ENCODE measurements around the gene ATP9B.

The ATP9B gene

DNA sequence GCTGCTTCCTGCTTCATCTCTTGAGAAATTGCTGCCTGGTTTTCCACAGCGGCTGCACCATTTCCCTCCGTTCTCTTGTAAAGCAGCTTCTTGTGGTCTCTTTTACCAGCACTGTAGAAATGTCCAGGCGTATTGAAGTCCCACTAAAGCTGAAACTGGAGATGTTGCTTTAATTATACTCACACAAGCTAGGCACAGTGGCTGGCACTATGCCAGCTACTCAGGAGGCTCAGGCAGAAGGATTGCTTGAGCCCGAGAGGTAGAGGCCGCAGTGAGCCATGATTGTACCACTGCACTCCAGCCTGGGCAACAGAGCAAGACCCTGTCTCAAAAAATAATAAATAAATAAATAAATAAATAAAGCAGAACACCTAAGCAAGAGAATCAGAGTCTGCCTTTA is 19.2 kb upstream of the ATP9B start:
- H3K4me3 ChIP-seq (ENCODE audit: low read length): no peak overlapping the region
- no peaks in the 10 kb centered on the region for H3K4me1 ChIP-seq (ENCODE audit: control insufficient read depth, insufficient read depth, low read length)
- peaks cover 19% of the 10 kb centered on the region for H3K27me3 ChIP-seq (replicated peaks; ENCODE audit: control insufficient read depth, insufficient read depth, low read length)
- no peak for DNase-seq (ENCODE audit: low read depth)
- no peaks in the 10 kb centered on the region for H3K36me3 ChIP-seq (ENCODE audit: control insufficient read depth, insufficient read depth, low read length, severe bottlenecking)
- no peaks in the 10 kb centered on the region for H3K9me3 ChIP-seq (ENCODE audit: control insufficient read depth, low read length)
- H3K9ac ChIP-seq (ENCODE audit: low read length): no peak overlapping the region

DNA sequence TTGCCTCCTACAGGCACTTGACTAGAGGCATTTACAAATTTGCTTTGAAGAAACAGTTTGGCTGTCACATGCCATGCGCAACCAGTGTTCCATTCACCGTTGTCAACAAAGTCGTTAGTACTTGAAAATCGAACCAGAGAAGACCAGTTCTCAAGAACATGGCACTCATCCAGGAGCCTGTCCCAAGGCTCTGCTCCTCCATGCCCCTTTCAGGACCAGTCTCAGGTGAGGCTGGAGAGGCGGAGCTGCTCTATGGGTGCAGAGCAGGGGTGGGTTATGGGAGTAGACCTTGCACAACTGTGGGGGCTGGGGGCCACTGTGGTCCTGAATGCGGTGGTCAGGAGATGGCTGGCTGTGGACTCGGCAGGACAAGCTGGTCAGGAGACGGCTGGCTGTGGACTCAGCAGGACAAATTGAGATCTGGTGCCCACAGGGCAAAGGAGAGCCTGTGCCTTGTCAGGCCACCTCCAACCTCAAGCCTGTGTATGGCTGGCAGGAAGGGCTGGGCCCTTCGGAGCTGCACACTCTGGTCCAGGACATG is 12.3 kb upstream of the ATP9B start:
- no peak overlapping the region for H3K4me3 ChIP-seq (ENCODE audit: low read length)
- no peak overlapping the region for H3K9ac ChIP-seq (ENCODE audit: low read length)
- H3K36me3 ChIP-seq (ENCODE audit: control insufficient read depth, insufficient read depth, low read length, severe bottlenecking): no peaks in the 10 kb centered on the region
- peaks cover 16% of the 10 kb centered on the region for H3K27me3 ChIP-seq (replicated peaks; ENCODE audit: control insufficient read depth, insufficient read depth, low read length)
- H3K4me1 ChIP-seq (ENCODE audit: control insufficient read depth, insufficient read depth, low read length): no peaks in the 10 kb centered on the region
- peaks cover 10% of the 10 kb centered on the region for H3K9me3 ChIP-seq (ENCODE audit: control insufficient read depth, low read length)
- DNase-seq (ENCODE audit: low read depth): no peak

DNA sequence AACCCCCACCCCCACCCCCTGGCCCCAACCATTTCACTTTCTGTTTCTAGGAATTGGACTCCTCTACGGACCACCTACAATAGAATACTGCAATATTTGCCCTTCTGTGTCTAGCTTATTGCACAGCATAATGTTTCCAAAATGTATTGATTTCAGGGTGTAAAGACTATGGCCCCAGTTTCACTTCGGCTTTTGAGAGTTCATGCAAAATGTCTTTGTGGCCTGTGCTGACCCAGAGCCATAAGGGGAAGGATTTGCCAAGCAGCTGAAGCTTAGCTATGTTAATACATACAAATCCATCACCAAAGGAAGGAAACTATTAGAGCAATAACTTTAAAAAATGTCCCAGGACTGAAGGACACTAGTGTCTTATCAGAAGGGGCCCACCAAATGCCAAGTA is 11.2 kb upstream of the ATP9B start:
- DNase-seq (ENCODE audit: low read depth): no peak
- H3K36me3 ChIP-seq (ENCODE audit: control insufficient read depth, insufficient read depth, low read length, severe bottlenecking): no peaks in the 10 kb centered on the region
- peaks cover 10% of the 10 kb centered on the region for H3K9me3 ChIP-seq (ENCODE audit: control insufficient read depth, low read length)
- peaks cover 16% of the 10 kb centered on the region for H3K27me3 ChIP-seq (replicated peaks; ENCODE audit: control insufficient read depth, insufficient read depth, low read length)
- H3K4me3 ChIP-seq (ENCODE audit: low read length): no peak overlapping the region
- no peak overlapping the region for H3K9ac ChIP-seq (ENCODE audit: low read length)
- H3K4me1 ChIP-seq (ENCODE audit: control insufficient read depth, insufficient read depth, low read length): no peaks in the 10 kb centered on the region

GRCh38 chr18:79062806-79063205 is 6.4 kb upstream of the ATP9B start:
- Histone ChIP-seq H3K4me3 (ENCODE audit: low read length) (no peak overlapping the region), H3K9ac (ENCODE audit: low read length) (no peak overlapping the region), H3K4me1 (ENCODE audit: control insufficient read depth, insufficient read depth, low read length) (no peaks in the 10 kb centered on the region), H3K9me3 (ENCODE audit: control insufficient read depth, low read length) (no peaks in the 10 kb centered on the region), H3K27me3 (replicated peaks; ENCODE audit: control insufficient read depth, insufficient read depth, low read length) (peaks cover 3% of the 10 kb centered on the region), H3K36me3 (ENCODE audit: control insufficient read depth, insufficient read depth, low read length, severe bottlenecking) (no peaks in the 10 kb centered on the region)
- no peak for DNase-seq (ENCODE audit: low read depth)

DNA sequence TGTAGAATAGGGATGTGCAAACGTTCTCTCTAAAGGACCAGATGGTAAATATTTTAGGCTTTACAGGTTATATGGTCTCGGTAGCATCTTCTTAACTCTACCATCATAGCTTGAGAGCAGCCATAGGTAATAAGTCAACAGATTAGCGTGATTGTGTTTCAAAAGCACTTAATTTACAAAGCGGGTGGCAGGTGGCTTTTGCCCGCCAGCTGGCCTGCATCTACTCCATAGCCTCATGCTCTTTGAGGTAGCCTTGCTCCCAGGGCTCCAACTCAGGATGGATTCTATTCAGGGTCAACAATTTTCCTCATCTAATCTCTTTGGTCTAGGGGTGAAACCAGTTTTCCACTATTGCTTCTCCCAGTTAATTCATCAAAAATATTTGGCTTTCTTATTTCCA is 5.0 kb upstream of the ATP9B start:
- Histone ChIP-seq H3K4me3 (ENCODE audit: low read length) (no peak overlapping the region), H3K4me1 (ENCODE audit: control insufficient read depth, insufficient read depth, low read length) (peaks cover 6% of the 10 kb centered on the region), H3K9me3 (ENCODE audit: control insufficient read depth, low read length) (no peaks in the 10 kb centered on the region), H3K27me3 (replicated peaks; ENCODE audit: control insufficient read depth, insufficient read depth, low read length) (no peaks in the 10 kb centered on the region), H3K36me3 (ENCODE audit: control insufficient read depth, insufficient read depth, low read length, severe bottlenecking) (no peaks in the 10 kb centered on the region), H3K9ac (ENCODE audit: low read length) (no peak overlapping the region)
- DNase-seq (ENCODE audit: low read depth): no peak

DNA sequence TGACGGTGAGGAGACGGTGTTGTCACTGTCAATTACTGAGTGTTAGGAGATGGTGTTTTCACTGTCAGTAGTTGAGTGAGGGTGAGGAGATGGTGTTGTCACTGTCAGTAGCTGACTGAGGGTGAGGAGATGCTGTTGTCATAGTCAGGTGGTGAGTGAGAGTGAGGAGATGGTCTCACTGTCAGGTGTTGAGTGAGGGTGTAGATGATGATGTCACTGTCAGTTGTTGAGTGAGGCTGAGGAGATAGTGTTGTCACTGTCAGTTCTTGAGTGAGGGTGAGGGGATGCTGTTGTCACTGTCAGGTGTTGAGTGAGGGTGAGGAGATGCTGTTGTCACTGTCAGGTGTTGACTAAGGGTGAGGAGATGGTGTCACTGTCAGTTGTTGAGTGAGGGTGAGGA is 3.4 kb upstream of the ATP9B start:
- peaks cover 14% of the 10 kb centered on the region for H3K4me1 ChIP-seq (ENCODE audit: control insufficient read depth, insufficient read depth, low read length)
- DNase-seq (ENCODE audit: low read depth): no peak
- H3K36me3 ChIP-seq (ENCODE audit: control insufficient read depth, insufficient read depth, low read length, severe bottlenecking): no peaks in the 10 kb centered on the region
- no peak overlapping the region for H3K4me3 ChIP-seq (ENCODE audit: low read length)
- no peak overlapping the region for H3K9ac ChIP-seq (ENCODE audit: low read length)
- H3K27me3 ChIP-seq (replicated peaks; ENCODE audit: control insufficient read depth, insufficient read depth, low read length): no peaks in the 10 kb centered on the region
- H3K9me3 ChIP-seq (ENCODE audit: control insufficient read depth, low read length): no peaks in the 10 kb centered on the region

GRCh38 chr18:79067611-79068010 is 1.6 kb upstream of the ATP9B start:
- Histone ChIP-seq H3K9ac (ENCODE audit: low read length) (no peak overlapping the region), H3K9me3 (ENCODE audit: control insufficient read depth, low read length) (no peaks in the 10 kb centered on the region), H3K27me3 (replicated peaks; ENCODE audit: control insufficient read depth, insufficient read depth, low read length) (no peaks in the 10 kb centered on the region)

DNA sequence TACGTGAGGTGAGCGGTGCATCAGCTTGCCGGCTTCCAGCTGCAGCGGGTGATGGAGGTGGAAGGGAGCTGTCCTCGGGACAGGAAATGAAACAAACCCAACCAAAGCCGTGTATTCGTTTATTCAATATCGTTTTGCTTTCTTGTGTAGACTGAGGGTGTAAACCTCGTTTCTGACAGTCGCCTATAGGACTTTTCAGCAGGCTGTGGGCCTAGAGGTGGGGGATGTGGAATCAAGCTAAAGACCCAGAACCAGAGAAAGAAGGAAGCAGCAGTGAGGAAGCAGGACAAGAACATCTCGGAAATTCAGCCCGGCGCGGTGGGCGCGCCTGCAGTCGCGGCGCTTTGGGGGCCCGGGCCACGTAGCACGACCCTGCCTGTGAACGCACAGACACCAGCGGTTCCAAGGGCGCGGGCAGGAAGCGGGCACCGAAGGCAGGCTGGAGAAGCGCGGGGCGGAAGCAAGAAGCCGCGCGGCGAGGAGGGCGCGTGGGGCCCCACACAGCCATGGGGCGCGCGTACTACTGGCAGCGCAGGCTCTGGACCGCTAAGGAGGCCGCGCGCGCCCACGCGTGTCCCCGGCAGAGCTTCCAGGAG is 755 bp upstream of the ATP9B start:
- Histone ChIP-seq H3K9me3 (ENCODE audit: control insufficient read depth, low read length) (no peaks in the 10 kb centered on the region), H3K36me3 (ENCODE audit: control insufficient read depth, insufficient read depth, low read length, severe bottlenecking) (no peaks in the 10 kb centered on the region), H3K4me1 (ENCODE audit: control insufficient read depth, insufficient read depth, low read length) (peaks cover 23% of the 10 kb centered on the region), H3K9ac (ENCODE audit: low read length) (peak overlapping the region; percentile 90), H3K4me3 (ENCODE audit: low read length) (peak overlapping the region; percentile 84), H3K27me3 (replicated peaks; ENCODE audit: control insufficient read depth, insufficient read depth, low read length) (no peaks in the 10 kb centered on the region)
- peak; percentile 24 for DNase-seq (ENCODE audit: low read depth)

More at GRCh38 chr18:79067611-79068010, 1.6 kb upstream of the ATP9B start:
- no peak for DNase-seq (ENCODE audit: low read depth)
- no peak overlapping the region for H3K4me3 ChIP-seq (ENCODE audit: low read length)
- H3K36me3 ChIP-seq (ENCODE audit: control insufficient read depth, insufficient read depth, low read length, severe bottlenecking): no peaks in the 10 kb centered on the region
- peaks cover 23% of the 10 kb centered on the region for H3K4me1 ChIP-seq (ENCODE audit: control insufficient read depth, insufficient read depth, low read length)

- peak; percentile 75 for DNase-seq (ENCODE audit: low read depth)
Measured at GRCh38 chr18:79069717-79070151, 540 bp downstream of the ATP9B start.

DNA sequence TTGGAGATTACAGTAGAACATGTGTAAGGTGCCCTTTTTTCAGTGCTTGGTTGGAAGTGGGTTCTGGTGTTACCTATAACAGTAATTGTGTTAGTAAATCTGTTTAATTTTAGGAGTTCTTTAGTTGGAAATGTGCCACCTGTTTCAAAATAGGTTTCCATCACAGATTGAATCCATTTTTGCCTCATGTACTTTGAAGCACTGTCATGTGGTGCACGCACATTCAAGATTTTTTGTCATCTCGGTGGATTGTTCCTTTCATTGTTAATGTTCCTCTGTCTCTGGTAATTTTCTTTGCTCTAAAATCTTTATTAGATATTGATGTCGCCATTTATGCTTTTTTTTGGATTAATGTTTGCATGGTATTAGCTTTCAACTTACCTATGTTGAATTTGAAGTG is 1.3 kb downstream of the ATP9B start:
- Histone ChIP-seq H3K4me3 (ENCODE audit: low read length) (peak overlapping the region; percentile 84), H3K9ac (ENCODE audit: low read length) (peak overlapping the region; percentile 90), H3K27me3 (replicated peaks; ENCODE audit: control insufficient read depth, insufficient read depth, low read length) (no peaks in the 10 kb centered on the region), H3K4me1 (ENCODE audit: control insufficient read depth, insufficient read depth, low read length) (peaks cover 23% of the 10 kb centered on the region), H3K9me3 (ENCODE audit: control insufficient read depth, low read length) (no peaks in the 10 kb centered on the region), H3K36me3 (ENCODE audit: control insufficient read depth, insufficient read depth, low read length, severe bottlenecking) (no peaks in the 10 kb centered on the region)
- DNase-seq (ENCODE audit: low read depth): no peak

More at GRCh38 chr18:79069717-79070151, 540 bp downstream of the ATP9B start:
- no peaks in the 10 kb centered on the region for H3K36me3 ChIP-seq (ENCODE audit: control insufficient read depth, insufficient read depth, low read length, severe bottlenecking)
- H3K9ac ChIP-seq (ENCODE audit: low read length): peak overlapping the region; percentile 90
- no peaks in the 10 kb centered on the region for H3K9me3 ChIP-seq (ENCODE audit: control insufficient read depth, low read length)
- peaks cover 23% of the 10 kb centered on the region for H3K4me1 ChIP-seq (ENCODE audit: control insufficient read depth, insufficient read depth, low read length)
- H3K4me3 ChIP-seq (ENCODE audit: low read length): peak overlapping the region; percentile 84
- H3K27me3 ChIP-seq (replicated peaks; ENCODE audit: control insufficient read depth, insufficient read depth, low read length): no peaks in the 10 kb centered on the region

- peak overlapping the region; percentile 84 for H3K4me3 ChIP-seq (ENCODE audit: low read length)
- DNase-seq (ENCODE audit: low read depth): no peak
- no peaks in the 10 kb centered on the region for H3K36me3 ChIP-seq (ENCODE audit: control insufficient read depth, insufficient read depth, low read length, severe bottlenecking)
- H3K9ac ChIP-seq (ENCODE audit: low read length): no peak overlapping the region
- H3K4me1 ChIP-seq (ENCODE audit: control insufficient read depth, insufficient read depth, low read length): peaks cover 23% of the 10 kb centered on the region
- H3K9me3 ChIP-seq (ENCODE audit: control insufficient read depth, low read length): no peaks in the 10 kb centered on the region
- no peaks in the 10 kb centered on the region for H3K27me3 ChIP-seq (replicated peaks; ENCODE audit: control insufficient read depth, insufficient read depth, low read length)
Measured at GRCh38 chr18:79071037-79071436, 1.8 kb downstream of the ATP9B start.

All from adipocyte (in vitro differentiated cells).